LoVo (cell line): ENCODE results near the gene PA2G4.
A peak's percentile ranks its signal among the peaks of the same experiment; 100 is the strongest.
"Not testable (repeated sequence)": the region's sequence is repeated elsewhere in the genome, so short reads cannot be mapped to it uniquely, and the experiment has no call there.

ENCODE experiments used
- DNase-seq: peaks from one replicate; pipeline ENCODE4 v3.0.0-alpha.2; 2016; ENCODE audit warnings: low spot score

Gene PA2G4

DNA sequence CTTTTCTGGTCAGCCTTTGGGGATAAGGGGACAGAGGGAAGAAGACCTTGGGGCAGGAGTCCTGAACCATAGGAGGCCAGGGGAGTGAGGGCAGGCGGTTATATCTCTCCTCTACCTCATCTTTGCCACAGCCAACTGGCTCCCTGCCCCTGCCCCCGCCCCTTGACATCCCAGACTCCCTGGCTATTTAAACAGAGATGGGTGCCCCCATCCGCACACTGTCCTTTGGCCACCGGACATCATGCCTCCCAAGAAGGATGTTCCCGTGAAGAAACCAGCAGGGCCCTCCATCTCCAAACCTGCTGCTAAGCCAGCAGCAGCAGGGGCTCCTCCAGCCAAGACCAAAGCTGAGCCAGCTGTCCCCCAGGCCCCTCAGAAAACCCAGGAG lies 49.3 kb downstream of the PA2G4 start:
- DNase-seq: no peak

DNA sequence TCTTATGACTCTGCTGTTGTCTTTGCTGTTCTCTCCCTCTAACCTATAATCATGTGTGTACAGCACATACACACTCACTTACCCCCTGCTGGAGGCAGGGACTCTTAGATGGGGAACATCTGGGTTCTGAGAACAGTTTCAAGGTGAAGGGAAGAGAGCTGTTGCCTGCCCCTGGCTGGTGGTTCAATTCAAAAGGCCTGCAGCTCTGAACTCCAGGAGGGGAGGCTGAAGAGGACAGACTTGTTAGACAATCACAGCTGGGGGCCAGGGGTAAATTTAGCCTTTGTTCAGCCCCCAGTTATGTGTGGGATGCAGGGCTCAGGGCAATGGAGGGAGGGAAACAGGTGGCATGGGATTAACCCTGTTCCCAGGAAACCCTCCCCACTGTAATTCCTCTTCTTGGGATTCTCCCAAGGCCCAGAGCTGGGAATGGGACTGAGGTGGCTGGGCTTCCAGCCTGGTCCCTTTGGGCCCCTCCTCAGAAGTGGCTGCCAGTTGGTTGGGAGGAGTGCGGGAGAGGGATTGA lies 50.0 kb downstream of the PA2G4 start:
- no peak for DNase-seq

DNA sequence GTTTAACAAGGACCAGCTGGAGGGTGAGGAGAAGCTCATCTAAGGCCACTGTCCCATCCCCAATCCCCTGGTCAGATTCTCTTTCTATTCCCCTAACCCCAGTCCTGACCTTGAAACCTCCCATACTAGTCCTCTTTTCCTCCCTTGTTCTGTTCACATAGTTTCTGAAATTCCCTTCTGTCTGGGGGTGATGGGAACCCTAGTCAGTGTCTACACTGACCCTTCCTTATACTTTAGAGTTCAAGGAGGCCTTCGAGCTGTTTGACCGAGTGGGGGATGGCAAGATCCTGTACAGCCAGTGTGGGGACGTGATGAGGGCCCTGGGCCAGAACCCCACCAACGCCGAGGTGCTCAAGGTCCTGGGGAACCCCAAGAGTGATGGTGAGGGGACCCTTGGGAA lies 50.5 kb downstream of the PA2G4 start:
- DNase-seq: no peak

DNA sequence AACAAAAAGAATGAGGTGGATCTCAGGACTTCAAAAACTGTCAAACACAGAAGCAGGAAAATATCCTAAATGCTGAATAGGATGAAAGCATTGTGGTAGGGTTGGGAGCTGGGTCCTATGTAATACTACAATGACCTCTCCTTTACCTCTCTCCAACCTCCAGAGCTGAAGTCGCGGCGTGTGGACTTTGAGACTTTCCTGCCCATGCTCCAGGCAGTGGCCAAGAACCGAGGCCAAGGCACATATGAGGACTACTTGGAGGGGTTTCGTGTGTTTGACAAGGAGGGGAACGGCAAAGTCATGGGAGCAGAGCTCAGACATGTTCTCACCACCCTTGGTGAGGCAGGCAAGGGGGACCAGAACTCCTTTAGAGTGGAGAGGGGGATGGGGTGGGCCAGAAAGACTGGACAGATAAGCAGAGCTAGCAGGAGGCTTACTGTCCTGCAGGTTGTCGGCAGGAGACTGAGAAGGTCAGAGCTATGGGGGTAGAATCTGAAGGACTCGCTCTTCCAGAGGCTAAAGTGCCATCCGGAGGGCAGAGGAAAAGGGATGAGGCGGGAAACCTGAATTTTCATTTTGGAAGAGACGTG lies 51.0 kb downstream of the PA2G4 start:
- no peak for DNase-seq

DNA sequence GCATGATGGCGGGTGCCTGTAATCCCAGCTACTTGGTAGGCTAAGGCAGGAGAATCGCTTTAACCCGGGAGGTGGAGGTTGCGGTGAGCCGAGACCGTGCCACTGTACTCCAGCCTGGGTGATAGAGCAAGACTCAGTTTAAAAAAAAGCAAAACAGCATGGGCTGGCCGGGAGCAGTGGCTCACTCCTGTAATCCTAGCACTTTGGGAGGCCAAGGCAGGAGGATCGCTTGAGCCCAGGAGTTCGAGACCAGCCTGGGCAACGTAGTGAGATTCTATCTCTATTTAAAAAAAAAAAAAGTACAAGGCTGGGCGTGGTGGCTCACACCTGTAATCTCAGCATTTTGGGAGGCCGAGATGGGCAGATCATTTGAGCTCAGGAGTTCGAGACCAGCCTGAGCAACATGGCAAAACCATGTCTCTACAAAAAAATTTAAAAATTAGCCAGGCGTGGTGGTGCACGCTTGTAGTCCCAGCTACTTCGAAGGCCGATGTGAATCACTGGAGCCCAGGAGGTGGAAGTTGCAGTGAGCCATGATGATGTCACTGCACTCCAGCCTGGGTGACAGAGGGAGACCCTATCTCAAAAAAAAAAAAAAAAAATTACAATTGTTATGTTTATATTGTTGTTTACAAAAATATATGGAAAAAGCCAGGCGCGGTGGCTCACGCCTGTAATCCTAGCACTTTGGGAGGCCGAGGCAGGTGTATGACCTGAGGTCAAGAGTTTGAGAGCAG lies 52.3 kb downstream of the PA2G4 start:
- DNase-seq: not testable (repeated sequence)

DNA sequence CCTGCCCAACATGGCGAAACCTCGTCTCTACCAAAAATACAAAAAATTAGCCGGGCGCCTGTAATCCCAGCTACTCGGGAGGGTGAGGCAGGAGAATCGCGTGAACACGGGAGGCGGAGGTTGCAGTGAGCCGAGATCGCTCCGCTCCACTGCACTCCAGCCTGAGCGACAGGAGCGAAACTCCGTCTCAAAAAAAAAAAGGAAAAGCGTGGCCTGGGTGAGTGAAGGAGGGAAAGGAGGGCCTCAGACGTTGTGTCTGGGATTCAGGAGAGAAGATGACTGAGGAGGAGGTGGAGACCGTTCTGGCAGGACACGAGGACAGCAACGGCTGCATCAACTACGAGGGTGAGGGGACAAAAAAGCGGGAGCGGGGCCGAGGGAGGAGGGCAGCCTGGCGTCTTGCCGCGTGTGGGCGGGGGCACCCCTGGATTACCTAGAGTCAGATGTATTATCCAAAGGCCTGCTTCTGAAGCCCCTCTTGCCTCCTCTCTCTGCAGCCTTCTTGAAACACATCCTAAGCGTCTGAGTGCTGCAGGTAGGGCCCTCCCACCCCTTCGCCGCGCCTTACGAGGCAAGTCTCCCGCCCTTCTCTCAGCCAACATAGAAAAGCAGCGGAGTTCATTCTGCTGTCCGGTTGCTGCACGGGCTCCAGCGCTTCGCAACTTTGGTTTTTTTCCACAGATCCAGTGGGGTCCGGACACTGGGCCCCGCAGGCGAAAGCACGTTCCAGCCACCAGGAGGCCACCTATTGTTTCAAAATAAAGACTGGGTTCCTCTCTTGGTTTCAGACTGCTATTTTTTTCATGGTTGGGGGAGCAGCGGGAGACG lies 53.1 kb downstream of the PA2G4 start:
- peak; percentile 88 for DNase-seq

DNA sequence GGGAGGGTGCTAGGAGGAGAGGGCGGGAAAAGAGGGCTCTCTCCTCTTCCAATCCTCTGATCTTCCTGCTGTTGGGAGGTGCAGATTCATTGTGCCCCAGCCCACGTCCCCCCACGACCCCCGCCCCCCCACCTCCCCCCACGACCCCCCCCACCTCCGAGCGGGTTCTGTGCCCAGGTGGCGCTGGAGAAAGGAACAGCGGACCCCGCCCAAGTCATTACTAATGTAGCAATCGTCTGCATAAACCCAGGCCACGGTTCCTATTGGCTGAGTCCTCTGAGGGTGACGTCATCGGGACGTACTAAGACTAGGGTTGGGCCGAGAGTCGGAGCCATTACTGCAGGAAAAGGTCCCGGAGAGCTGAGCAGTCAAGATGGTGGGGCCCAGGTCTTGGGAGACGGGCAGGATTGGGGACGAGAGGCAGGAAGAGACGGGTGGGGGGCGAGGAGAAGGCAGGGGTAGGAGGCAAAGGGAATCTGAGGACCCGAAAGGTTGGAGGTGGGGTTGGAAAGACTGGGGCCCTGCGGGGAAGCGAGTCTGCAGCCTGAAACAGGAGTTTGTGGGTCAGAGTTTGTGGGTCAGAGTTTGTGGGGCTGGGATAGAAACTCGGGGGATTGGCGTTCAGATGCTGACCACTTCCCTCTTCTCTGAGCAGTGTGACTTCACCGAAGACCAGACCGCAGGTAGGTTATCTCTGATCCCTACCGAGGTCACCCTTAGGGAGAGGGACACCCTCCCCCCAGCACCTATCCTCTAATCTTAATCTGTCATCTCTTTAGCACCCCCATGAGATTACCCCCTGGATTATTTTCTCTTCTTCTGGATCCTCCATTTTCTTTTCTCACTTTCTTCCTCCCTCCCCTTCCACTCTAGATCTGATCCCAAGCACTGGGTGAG lies 53.9 kb downstream of the PA2G4 start, which contains the start of gene MYL6:
MYL6 (plus strand) TSS at position 331 of the 897 bp plus-strand sequence; CDS start at position 374, 43 bp downstream.
- peak; percentile 100 for DNase-seq

DNA sequence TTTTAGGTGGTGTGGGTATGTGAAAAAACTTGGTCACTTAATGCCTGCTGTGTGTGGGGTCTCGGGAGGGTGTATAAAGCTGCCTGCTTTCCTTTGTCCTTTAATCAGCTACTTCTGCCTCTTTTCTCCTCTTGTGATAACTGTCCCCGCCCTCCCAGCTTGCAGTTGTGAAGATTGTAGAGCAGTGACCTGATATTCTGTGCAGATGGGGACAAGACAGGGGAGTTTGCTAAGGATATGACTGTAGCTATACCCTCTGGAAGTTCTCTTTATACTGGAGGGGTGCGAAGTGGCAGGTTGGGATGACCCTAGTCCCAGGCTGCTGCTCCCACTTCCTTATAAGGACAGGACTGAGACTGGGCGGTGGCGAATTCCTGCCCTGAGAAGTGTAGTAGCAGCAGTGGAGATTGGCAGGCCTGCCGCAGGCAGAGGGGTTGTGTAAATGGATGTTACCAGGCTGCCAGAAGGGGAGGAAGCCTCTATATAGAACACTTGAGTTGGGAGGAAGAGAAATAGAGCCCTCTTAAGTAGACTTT lies 54.6 kb downstream of the PA2G4 start:
- DNase-seq: peak; percentile 76

DNA sequence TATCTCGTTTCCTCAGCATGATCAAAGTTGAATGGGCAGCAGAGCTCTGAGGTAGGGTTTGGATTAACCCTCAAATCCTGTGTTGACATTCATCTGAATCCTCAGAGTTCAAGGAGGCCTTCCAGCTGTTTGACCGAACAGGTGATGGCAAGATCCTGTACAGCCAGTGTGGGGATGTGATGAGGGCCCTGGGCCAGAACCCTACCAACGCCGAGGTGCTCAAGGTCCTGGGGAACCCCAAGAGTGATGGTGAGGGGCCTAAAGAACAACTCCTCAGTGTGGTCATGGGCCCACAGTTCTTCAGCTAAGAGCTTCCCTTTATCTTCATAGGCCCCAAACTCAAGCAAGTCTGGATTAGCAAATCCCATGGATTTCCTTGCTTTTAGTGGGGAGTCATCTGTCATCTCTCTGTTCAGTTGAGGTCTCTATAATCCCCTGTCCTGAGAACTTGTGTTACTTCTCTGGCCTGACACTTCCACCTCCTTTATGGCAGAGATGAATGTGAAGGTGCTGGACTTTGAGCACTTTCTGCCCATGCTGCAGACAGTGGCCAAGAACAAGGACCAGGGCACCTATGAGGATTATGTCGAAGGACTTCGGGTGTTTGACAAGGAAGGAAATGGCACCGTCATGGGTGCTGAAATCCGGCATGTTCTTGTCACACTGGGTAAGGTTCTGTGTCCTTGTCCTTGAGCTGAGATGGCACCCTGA lies 55.3 kb downstream of the PA2G4 start:
- no peak for DNase-seq

DNA sequence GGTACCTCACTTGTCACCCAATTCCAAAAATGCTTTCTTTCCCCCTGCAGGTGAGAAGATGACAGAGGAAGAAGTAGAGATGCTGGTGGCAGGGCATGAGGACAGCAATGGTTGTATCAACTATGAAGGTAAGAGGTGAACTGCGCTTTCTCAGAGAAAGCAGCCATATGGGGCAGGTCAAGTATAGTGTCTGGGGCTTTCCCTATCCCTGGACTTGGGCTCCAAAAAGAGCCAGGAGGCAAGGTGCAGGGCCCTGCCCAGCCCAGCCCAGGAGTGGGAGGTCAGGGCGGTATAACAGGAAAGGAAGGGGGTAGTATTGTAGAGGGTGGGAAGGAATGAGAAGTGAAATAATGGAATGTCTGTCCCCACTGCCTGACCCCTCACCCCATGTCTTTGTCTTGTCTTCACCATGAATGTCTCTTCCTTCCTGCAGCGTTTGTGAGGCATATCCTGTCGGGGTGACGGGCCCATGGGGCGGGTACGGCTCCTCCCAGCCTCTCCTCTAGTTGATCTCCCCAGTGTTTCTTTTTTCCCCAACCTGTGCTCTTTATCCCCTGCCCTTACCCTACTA lies 55.9 kb downstream of the PA2G4 start:
- no peak for DNase-seq

DNA sequence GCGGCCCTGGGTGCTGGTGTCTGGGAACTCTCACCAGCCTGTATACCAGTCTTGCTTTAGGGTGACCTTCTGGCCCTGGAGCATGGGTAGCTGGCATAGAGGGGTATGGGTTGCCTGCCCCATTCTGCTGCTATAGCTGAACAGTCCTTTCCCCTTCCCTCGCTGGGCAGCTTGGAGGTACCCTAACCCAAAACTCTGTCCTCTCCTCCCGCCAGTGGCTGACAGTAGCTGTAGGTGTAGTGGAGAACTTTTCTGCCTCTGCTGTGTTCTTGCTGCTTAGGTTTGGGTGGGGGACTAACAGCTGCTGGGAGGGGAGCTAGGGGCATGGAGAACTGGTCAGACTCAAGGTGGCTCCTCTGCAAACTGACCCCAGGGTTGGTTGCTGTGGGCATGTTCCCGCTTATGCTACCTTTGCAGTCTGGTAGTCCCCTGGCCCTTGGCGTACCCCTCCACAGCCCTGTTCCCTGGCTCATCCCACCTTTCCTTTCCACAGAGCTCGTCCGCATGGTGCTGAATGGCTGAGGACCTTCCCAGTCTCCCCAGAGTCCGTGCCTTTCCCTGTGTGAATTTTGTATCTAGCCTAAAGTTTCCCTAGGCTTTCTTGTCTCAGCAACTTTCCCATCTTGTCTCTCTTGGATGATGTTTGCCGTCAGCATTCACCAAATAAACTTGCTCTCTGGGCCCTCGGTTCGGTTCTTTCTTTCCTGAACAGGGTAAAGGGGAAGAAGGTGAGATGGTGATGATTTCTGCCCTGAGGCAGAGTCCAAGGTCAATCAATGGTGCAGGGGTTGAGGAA lies 56.7 kb downstream of the PA2G4 start:
- DNase-seq: no peak

DNA sequence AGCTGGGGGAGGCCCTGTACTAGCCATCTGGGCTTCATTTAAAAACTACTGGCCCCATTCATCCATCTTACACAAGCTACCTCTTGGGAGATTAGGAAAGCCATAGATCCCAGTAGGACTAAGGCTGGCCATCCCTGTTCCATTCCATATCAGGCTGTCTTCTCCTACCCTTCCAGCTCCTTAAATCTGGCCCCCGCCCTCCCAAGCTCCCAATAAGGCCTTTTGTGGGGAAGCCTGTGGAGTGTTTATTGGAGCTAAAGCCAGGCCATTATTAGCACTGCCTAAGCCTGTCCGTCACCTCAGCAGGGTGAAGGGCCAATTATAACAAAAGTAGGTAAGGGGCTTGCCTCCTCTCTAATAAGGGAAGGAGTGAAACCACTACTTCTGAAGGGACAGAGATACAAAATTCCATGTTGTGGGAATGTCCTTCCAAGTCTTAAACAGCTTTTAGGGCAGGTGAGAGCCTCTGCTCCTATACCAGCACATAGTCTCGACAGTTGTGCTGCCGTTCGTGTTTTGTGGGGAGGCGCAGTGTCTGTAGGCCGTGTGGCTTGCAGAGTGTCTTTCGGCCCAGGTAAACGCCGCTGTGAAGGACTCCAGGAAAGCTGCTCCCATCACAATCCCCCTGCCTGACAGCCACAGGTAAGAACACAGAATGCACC lies 57.5 kb downstream of the PA2G4 start:
- DNase-seq: no peak

DNA sequence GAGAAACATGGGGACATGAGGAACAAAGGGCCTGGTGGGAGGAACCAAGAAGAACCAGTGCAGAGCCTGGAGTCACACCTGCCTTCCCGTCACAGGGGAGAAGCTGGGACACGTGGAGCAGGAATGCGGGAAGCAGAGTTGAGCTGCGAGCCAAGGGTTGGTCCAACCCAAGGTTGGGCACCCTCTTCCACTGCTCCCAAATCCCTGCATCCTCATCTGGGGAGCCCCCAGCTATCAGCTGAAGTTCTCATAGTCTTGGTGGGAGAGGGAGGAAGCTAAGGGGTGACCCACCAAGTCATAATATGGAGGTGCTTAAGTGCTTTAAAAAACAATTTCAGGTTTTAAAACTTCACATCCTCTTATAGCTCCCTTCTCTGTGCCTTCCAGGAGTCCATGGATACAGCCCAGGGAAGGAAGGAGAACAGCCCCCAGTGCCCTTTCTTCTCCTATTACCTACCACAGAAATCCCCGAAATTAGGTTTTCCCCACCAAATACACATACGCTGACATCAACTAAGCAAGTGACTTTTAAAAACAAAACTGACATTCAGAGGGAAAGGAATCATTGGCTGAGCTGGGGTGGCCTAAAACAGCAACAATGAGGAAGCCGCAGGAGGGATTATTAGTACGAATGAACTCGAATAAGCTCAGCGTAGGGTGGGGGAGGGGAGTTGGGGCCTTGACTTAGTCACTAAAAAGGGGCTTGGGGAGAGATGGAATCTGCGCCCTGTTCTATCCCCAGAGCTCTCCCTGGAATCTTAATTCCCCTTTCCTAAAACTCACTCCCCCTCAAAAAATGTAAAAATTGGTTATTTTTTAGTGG lies 58.3 kb downstream of the PA2G4 start:
- DNase-seq: no peak
